Measurements from ENCODE around the gene TUBGCP6.

The TUBGCP6 gene

GRCh38 chr22:50190941-50191741, 53.7 kb downstream of the TUBGCP6 start:
- peak; percentile 97 for DNase-seq

GRCh38 chr22:50190182-50190940, 54.5 kb downstream of the TUBGCP6 start:
- DNase-seq: peak; percentile 89

GRCh38 chr22:50189849-50190181, 55.0 kb downstream of the TUBGCP6 start:
- no peak for DNase-seq

GRCh38 chr22:50189184-50189848, 55.5 kb downstream of the TUBGCP6 start:
- no peak for DNase-seq

GRCh38 chr22:50188356-50188755, 56.5 kb downstream of the TUBGCP6 start:
- DNase-seq: no peak

GRCh38 chr22:50186761-50187523, 57.9 kb downstream of the TUBGCP6 start:
- no peak for DNase-seq

GRCh38 chr22:50186181-50186714, 58.6 kb downstream of the TUBGCP6 start:
- DNase-seq: no peak

- DNase-seq: peak; percentile 68
Observed at GRCh38 chr22:50185375-50186087, 59.3 kb downstream of the TUBGCP6 start, which contains the start of gene TRABD. Gene TRABD (plus strand): TSS chr22:50185913. CDS start chr22:50193061, 7,148 bp downstream.

- no peak for DNase-seq
Observed at GRCh38 chr22:50184902-50185374, 59.9 kb downstream of the TUBGCP6 start.

GRCh38 chr22:50184004-50184901, 60.6 kb downstream of the TUBGCP6 start:
- no peak for DNase-seq

GRCh38 chr22:50183141-50183971, 61.5 kb downstream of the TUBGCP6 start:
- no peak for DNase-seq

- no peak for DNase-seq
Observed at GRCh38 chr22:50182176-50183081, 62.4 kb downstream of the TUBGCP6 start.

- DNase-seq: no peak
Observed at GRCh38 chr22:50180727-50181521, 63.9 kb downstream of the TUBGCP6 start.

GRCh38 chr22:50179937-50180726, 64.7 kb downstream of the TUBGCP6 start:
- no peak for DNase-seq

- no peak for DNase-seq
Observed at GRCh38 chr22:50178871-50179869, 65.7 kb downstream of the TUBGCP6 start.

GRCh38 chr22:50178471-50178864, 66.4 kb downstream of the TUBGCP6 start:
- no peak for DNase-seq

Measured in GF-D8 (cell line).